Endothelial cell of umbilical vein (primary cell): Measurements from ENCODE around the gene FECH.

ENCODE experiments used
- EZH2 ChIP-seq: IDR thresholded peaks from 2 replicates; pipeline ENCODE4 v1.6.1; 2012; ENCODE audit warnings: borderline replicate concordance, low read depth, mild to moderate bottlenecking, moderate library complexity, low read length, inconsistent platforms; ENCODE audit not compliant: severe bottlenecking
- JUN ChIP-seq: IDR thresholded peaks from 2 replicates; pipeline ENCODE4 v1.6.1; 2011; ENCODE audit warnings: borderline replicate concordance, low read depth; ENCODE audit not compliant: insufficient read length, insufficient read depth
- MYC ChIP-seq: IDR thresholded peaks from one replicate; pipeline ENCODE4 v1.6.1; 2011; ENCODE audit warnings: mild to moderate bottlenecking, low read depth, low read length
- POLR2A ChIP-seq: IDR thresholded peaks from 2 replicates; pipeline ENCODE4 v1.6.1; 2012; ENCODE audit warnings: low read depth, mild to moderate bottlenecking, control low read depth, low read length
- POLR2AphosphoS5 ChIP-seq: IDR thresholded peaks from 2 replicates; pipeline ENCODE4 v1.6.1; 2012; ENCODE audit warnings: low read depth, mild to moderate bottlenecking, control low read depth, low read length, moderate library complexity; ENCODE audit not compliant: insufficient read depth
- TF ChIP-seq, protein P1 (sequence below), 2 donors: IDR thresholded peaks; 1 replicate in 1 of 2; 2 replicates in 1 of 2; pipeline ENCODE4 v1.5.1; 2011; ENCODE audit warnings: low read length in 2 of 2, mild to moderate bottlenecking in 2 of 2, moderate library complexity in 2 of 2, control low read depth in 1 of 2, inconsistent platforms in 1 of 2, low read depth in 1 of 2; ENCODE audit not compliant: insufficient read depth in 1 of 2; ENCODE audit errors: extremely low read depth in 1 of 2
- TF ChIP-seq, protein P2 (sequence below): IDR thresholded peaks from 2 replicates; pipeline ENCODE4 v1.6.1; 2011; ENCODE audit not compliant: insufficient read depth, insufficient read length

DNA sequence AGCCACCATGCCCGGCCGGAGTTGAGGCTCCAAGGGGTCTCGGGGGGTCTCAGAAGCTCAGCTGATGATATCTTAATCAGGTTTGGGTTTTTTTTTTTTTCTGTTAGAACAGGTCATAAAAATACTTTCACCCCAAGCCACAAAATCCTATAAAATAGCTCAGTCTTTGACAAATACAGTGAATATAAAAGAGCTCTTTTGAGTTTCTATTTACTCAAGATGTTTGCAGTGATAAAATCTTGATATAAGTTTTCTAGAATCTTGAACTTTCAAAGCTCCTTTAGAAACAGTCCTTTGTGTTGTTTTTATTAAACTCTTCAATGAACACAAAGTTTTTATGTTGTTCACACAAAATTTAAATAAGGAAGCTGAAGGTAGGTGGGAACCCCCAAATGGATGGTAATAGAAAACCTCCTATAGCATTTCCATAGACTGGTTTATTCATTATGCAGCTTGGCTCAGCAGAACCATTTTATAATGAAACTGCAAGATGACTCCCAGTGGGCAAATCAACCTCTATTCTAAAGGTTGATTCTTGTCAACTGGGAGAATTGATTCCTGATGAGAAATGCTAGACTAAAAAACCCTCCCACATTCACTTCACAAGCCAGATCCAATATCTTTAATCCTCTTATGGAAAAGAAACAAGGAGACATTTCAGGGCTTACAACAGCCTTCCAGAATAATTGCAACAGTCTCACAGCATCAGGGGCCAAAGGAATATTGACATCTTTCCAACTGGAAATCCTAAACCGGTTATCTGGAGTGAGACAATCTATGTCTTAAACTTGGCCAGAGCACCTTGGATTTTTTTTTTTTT is 48.7 kb upstream of the FECH start:
- TF ChIP-seq, protein P1, sequence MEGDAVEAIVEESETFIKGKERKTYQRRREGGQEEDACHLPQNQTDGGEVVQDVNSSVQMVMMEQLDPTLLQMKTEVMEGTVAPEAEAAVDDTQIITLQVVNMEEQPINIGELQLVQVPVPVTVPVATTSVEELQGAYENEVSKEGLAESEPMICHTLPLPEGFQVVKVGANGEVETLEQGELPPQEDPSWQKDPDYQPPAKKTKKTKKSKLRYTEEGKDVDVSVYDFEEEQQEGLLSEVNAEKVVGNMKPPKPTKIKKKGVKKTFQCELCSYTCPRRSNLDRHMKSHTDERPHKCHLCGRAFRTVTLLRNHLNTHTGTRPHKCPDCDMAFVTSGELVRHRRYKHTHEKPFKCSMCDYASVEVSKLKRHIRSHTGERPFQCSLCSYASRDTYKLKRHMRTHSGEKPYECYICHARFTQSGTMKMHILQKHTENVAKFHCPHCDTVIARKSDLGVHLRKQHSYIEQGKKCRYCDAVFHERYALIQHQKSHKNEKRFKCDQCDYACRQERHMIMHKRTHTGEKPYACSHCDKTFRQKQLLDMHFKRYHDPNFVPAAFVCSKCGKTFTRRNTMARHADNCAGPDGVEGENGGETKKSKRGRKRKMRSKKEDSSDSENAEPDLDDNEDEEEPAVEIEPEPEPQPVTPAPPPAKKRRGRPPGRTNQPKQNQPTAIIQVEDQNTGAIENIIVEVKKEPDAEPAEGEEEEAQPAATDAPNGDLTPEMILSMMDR (IDR thresholded peaks at IDR 0.05; ENCODE audit: extremely low read depth in 1 of 2, insufficient read depth in 1 of 2, low read depth in 1 of 2, low read length in 2 of 2), result no peak
- TF ChIP-seq, protein P2, sequence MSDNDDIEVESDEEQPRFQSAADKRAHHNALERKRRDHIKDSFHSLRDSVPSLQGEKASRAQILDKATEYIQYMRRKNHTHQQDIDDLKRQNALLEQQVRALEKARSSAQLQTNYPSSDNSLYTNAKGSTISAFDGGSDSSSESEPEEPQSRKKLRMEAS, result no peak
- no peak for TF ChIP-seq POLR2A
- no peak for TF ChIP-seq MYC
- TF ChIP-seq EZH2, result no peak
- no peak for TF ChIP-seq POLR2AphosphoS5
- TF ChIP-seq JUN, result no peak
